NAMALWA (cell line): ENCODE data around the gene FUCA1.
"Not testable (repeated sequence)": the region's sequence is repeated elsewhere in the genome, so short reads cannot be mapped to it uniquely, and the experiment has no call there.

ENCODE experiments used
- DNase-seq: peaks from one replicate; pipeline ENCODE4 v3.0.0-alpha.2; 2015; ENCODE audit warnings: low spot score

Gene FUCA1

GRCh38 chr1:23895993-23896392 is 27.9 kb upstream of the FUCA1 start:
- DNase-seq: no peak

- DNase-seq: no peak
Measured at GRCh38 chr1:23895082-23895481, 27.0 kb upstream of the FUCA1 start.

- DNase-seq: no peak
Measured at GRCh38 chr1:23889074-23889473, 21.0 kb upstream of the FUCA1 start.

- DNase-seq: no peak
Measured at GRCh38 chr1:23885222-23885621, 17.1 kb upstream of the FUCA1 start.

- DNase-seq: no peak
Measured at GRCh38 chr1:23882746-23883145, 14.7 kb upstream of the FUCA1 start.

- DNase-seq: no peak
Measured at GRCh38 chr1:23879809-23880208, 11.7 kb upstream of the FUCA1 start.

- no peak for DNase-seq
Measured at GRCh38 chr1:23878668-23879067, 10.6 kb upstream of the FUCA1 start.

- no peak for DNase-seq
Measured at GRCh38 chr1:23875382-23875781, 7.3 kb upstream of the FUCA1 start.

GRCh38 chr1:23872421-23872820 is 4.3 kb upstream of the FUCA1 start:
- DNase-seq: no peak

- no peak for DNase-seq
Measured at GRCh38 chr1:23869051-23869450, 961 bp upstream of the FUCA1 start.

GRCh38 chr1:23868557-23869016 is 497 bp upstream of the FUCA1 start:
- DNase-seq: no peak

- DNase-seq: no peak
Measured at GRCh38 chr1:23867542-23867894, 572 bp downstream of the FUCA1 start.

- DNase-seq: no peak
Measured at GRCh38 chr1:23865543-23865930, 2.6 kb downstream of the FUCA1 start.

- DNase-seq: no peak
Measured at GRCh38 chr1:23864801-23865542, 3.1 kb downstream of the FUCA1 start.

GRCh38 chr1:23862640-23863039 is 5.5 kb downstream of the FUCA1 start:
- no peak for DNase-seq

- peak; percentile 73 for DNase-seq
Measured at GRCh38 chr1:23854568-23854967, 13.5 kb downstream of the FUCA1 start.

GRCh38 chr1:23853124-23853523 is 15.0 kb downstream of the FUCA1 start:
- not testable (repeated sequence) for DNase-seq

- DNase-seq: not testable (repeated sequence)
Measured at GRCh38 chr1:23851406-23851805, 16.7 kb downstream of the FUCA1 start.

GRCh38 chr1:23848673-23849616 is 19.1 kb downstream of the FUCA1 start:
- DNase-seq: no peak

GRCh38 chr1:23847482-23848095 is 20.5 kb downstream of the FUCA1 start:
- DNase-seq: not testable (repeated sequence)

GRCh38 chr1:23845163-23845562 is 22.9 kb downstream of the FUCA1 start:
- no peak for DNase-seq

- no peak for DNase-seq
Measured at GRCh38 chr1:23843644-23844043, 24.4 kb downstream of the FUCA1 start.

- peak; percentile 91 for DNase-seq
Measured at GRCh38 chr1:23838401-23838866, 29.7 kb downstream of the FUCA1 start.
